GM21526 (cell line): ENCODE measurements around the gene APAF1.

ENCODE experiments used
- ATAC-seq: cut with Tn5 transposase; IDR thresholded peaks from one replicate; pipeline ENCODE4 v1.9.1; 2021; ENCODE audit warnings: moderate library complexity; ENCODE audit not compliant: unreplicated experiment, low FRiP score

APAF1 gene

DNA sequence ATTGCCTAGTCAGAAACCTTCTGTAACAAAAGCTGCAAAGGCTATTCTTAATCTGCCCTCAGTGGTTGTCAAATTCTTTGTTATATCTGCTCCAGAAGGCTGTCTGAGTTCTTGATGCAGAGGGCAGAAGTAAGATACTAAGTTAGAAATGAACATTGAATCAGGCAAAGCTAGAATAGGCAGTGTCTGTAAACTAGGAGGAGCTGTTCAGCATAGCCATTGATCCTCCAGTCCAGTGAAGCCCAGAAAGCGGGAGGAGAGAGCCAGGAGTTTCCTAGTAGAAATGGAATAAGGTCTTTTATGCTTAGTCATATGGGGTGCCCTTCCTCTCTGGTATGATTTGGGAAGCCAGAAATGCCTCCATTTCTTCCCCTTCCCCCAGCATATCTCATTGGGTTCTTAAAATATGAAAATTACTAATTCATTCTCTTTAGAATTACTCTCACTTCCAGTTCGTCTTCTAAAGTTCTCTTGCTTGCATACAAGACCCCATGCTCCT is 76.2 kb downstream of the APAF1 start:
- ATAC-seq: no peak

- ATAC-seq: no peak
These were observed 79.5 kb downstream of the APAF1 start for GRCh38 chr12:98724384-98725155.

DNA sequence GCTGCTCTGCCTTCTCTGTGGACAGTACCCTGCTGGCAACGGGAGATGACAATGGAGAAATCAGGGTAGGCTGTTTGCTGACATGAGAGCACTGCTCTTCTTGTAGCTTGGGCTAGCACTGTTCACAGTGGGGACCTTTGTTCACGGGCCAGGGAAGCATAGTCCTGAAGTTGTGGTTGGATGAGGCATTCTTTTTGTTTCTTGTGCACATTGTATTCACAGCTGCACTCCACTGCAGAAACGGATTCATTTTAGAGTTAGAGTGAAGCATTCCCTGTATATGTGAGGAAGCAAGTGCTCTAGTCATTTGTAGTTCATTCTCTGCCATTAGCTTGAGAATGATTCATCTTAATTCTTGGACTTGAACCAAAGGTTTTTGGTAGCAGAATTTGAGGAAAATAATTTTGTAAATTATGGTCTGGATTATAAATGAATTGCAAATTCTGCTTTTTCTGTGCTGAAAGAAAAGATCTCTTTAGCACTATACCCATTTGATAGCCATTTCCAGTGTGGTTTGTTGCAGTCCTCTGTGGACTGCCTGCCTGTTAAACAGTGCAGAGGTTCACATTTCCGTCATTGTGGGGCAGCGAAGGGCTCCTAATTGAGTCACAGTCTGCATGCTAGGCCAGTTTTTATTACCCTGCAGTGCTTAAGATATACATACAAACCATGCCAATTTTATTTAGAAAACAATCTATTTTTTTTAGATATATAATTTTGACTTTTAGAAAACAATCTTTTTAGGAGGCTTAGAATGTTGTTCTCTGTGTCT is 80.6 kb downstream of the APAF1 start:
- ATAC-seq: peak; percentile 90

DNA sequence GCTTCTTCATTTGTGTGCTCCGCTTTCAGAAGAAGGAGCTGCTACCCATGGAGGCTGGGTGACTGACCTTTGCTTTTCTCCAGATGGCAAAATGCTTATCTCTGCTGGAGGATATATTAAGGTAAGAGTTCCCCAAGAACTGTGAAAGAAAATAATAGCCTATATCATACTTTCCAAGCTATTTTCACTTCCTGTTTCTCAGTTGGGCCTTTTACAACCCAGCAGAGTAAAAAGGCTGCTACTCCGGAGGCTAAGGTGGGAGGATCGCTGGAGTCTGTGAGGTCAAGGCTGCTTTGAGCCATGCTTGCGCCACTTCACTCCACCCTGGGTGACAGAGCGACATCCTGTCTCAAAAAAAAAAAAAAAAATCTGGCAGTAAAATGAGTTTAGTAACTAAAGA is 82.1 kb downstream of the APAF1 start:
- ATAC-seq: no peak

- ATAC-seq: no peak
These were observed 85.3 kb downstream of the APAF1 start for GRCh38 chr12:98730412-98730811.

DNA sequence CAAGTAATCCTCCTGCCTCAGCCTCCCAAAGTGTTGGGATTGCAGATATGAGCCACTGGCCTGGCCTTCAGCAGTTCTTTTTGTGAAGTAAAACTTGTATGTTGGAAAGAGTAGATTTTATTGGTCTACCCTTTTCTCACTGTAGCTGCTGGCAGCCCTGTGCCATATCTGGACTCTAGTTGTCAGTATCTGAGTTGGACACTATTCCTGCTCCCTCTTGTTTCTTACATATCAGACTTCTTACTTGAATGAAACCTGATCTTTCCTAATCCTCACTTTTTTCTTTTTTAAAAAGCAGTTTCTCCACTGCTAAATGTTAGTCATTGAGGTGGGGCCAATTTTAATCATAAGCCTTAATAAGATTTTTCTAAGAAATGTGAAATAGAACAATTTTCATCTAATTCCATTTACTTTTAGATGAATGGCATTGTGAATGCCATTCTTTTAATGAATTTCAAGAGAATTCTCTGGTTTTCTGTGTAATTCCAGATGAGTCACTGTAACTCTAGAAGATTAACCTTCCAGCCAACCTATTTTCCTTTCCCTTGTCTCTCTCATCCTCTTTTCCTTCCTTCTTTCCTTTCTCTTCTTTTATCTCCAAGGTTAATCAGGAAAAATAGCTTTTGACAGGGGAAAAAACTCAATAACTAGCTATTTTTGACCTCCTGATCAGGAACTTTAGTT is 88.7 kb downstream of the APAF1 start:
- ATAC-seq: no peak

- no peak for ATAC-seq
These were observed 90.7 kb downstream of the APAF1 start for GRCh38 chr12:98735821-98736220.

DNA sequence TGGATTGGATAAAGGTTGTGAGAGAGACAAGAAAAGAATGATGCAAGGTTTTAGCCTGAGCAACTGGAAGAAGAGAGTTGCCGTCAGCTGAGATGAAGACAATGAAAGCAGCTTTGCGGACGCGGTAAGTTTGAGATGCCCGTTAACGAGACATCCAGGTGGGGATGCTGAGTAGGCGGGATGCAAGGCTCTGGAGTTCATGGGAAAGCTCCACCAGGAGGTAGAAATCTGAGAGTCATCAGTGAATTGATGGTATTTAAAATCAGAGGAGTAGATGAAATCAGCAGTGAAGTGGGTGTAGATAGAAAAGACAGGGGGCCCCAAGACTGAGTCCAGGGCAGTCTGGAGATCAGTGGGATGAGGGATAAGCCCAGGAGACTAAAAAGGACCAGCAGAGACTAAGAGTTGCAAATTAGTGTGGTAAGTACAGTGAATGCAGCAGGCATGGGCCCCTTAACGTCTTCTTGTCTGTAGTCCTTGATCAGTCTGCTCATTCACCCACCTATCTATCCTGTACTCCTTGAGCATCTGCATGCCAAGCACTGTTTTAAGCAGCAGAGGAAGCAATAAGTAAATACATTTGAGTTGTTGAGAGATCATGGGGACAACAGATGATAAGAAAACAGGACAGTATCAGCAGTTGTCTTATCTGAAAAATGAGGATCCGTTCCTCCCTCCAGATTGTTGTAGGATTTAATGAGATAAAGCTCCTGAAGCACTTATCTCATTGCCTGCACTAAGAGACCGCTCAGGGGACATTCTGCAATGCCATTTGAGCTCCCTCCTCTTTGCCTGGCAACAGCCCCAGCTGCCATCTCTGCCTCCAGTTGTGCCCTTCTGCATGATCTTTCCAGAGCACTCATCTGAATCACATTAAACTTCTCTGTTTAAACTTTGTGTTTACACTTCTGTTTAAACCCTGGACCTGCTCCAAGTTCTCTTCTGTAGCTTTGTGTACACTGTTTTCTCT is 91.5 kb downstream of the APAF1 start:
- no peak for ATAC-seq

- ATAC-seq: no peak
These were observed 92.2 kb downstream of the APAF1 start for GRCh38 chr12:98737322-98737712.

DNA sequence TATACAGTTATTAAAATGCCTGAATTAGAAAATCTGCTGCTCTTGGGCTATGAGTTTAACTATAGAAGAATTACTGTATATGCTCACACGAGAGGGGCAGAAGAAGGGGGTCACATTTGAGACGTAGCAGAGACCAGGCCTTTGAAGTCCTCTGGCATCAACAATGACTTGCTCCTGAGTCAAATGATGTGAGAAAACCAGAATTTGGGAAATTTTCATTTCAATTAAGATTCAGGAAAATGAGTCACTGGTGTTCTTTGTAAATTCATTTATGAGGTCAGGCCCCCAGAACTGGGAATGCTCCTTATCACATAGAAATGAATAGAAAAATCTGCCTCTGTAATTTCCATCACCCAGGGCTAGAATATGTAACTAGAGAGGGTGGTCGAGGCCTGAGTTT is 92.9 kb downstream of the APAF1 start:
- no peak for ATAC-seq

GRCh38 chr12:98738539-98738938 is 93.4 kb downstream of the APAF1 start:
- no peak for ATAC-seq

DNA sequence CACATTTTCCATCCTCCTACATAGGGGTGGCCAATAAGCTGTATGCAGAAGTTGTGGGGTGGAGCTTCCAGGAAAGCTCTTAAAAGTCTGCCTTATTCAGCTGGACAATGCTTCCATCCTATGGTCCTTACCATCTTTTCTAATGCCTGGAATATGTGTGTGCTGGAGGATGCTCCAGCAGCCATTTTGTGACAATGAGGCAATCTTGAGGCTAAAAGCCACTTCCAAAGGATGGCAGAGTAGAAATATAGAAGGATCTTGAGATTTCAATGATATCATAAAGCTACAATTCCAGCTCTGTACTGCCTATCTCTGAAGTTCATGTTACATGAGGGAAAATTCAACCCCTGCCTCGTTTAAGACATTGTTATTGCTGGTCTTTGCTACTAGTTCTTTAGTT is 95.7 kb downstream of the APAF1 start:
- ATAC-seq: no peak

DNA sequence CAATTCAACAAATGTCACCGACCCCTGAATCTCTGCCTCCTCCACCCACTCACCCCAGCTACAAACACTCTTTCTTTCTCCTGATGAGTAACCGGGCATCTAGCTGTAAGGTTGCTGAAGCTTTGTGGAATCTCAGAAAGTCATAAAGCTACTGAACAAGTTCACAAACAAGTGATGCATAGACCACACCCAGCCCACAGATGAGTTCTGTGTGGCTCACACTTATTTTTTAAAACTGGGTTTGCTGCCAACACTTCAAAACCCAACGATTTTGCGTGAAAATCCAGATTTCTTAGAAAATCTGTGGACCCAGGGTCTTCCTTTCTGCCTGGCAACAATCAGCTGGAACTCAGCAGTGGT is 96.1 kb downstream of the APAF1 start:
- no peak for ATAC-seq

- ATAC-seq: no peak
These were observed 96.6 kb downstream of the APAF1 start for GRCh38 chr12:98741556-98742265.

DNA sequence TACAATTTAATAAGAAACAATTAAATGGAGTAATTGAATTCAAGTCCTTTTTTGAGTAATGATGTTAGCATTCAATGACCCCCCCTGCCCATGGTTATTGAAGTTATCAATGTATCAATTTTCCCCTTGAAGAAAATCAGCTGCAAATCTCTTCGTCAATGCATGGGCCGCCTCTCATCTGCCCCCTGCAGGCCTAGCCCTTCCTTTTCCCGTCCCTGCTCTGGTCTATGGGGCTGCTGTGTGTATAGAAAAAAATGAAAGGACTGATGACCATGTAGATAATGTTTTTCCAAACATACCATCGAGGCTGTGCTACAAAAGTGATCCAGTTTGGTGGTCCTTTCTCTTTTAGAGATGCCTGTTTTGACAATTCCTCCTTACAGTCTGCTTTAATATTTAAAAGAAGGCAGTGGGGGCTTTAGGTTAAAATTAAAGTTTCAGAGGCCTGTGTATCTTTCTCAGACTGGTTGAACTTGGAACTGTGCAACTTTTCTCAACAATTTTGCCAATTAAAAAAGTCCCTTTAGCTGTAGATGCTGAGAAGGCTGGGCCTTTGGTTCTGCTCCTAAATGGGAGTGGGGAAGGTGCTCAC is 98.4 kb downstream of the APAF1 start:
- no peak for ATAC-seq

- no peak for ATAC-seq
These were observed 99.6 kb downstream of the APAF1 start for GRCh38 chr12:98744680-98745079.

GRCh38 chr12:98745578-98746391 is 100.7 kb downstream of the APAF1 start:
- ATAC-seq: peak; percentile 50

GRCh38 chr12:98748463-98748862 is 103.4 kb downstream of the APAF1 start:
- no peak for ATAC-seq
